Muscle of leg (tissue), 11 donors: ENCODE data around the gene CCNI. TPM values are rescaled to one million over a fixed set of nuclear protein-coding genes. Genes with fewer than 3 reads are reported as not detected.

ENCODE experiments used
- DNase-seq: peaks from one replicate; pipeline ENCODE4 v3.0.0; 2013
- H3K27ac ChIP-seq: one replicate; pipeline ENCODE4 v1.5.1; 2013; ENCODE audit warnings: mild to moderate bottlenecking, low read length, control low read depth
- H3K27me3 ChIP-seq: one replicate; pipeline ENCODE4 v1.6.1; 2013; ENCODE audit warnings: low read length; ENCODE audit not compliant: control insufficient read depth, insufficient read depth
- H3K36me3 ChIP-seq: one replicate; pipeline ENCODE4 v1.6.1; 2013; ENCODE audit warnings: low read length; ENCODE audit not compliant: control insufficient read depth, insufficient read depth
- H3K4me1 ChIP-seq: one replicate; pipeline ENCODE4 v1.6.1; 2013; ENCODE audit warnings: low read length; ENCODE audit not compliant: control insufficient read depth, insufficient read depth
- H3K4me3 ChIP-seq: one replicate; pipeline ENCODE4 v1.5.1; 2013; ENCODE audit warnings: low read length, control low read depth
- H3K9me3 ChIP-seq: replicated peaks from 2 replicates; pipeline ENCODE4 v1.6.1; 2013; ENCODE audit warnings: low read depth, low read length; ENCODE audit not compliant: control insufficient read depth
- WGBS: methylation state at CpG from one replicate; pipeline ENCODE4 v1.1.5; 2013; ENCODE audit warnings: missing lambda C conversion rate; ENCODE audit not compliant: insufficient coverage; 5-methylcytosine and 5-hydroxymethylcytosine counted together
- polyA plus RNA-seq, 8 donors: library from polyadenylated mRNA; unstranded; fragments of 120-200 nt; gene quantifications; one replicate each; pipeline versions ENCODE4 v1.2.1 to v1.2.3, GENCODE V29; 2013; ENCODE audit warnings: inconsistent platforms in 1 of 8, low replicate concordance in 1 of 8; ENCODE audit not compliant: insufficient read length in 8 of 8, insufficient read depth in 1 of 8
- total RNA-seq: library from RNA; stranded (reverse); fragments of 120-200 nt; gene quantifications from one replicate; pipeline ENCODE4 v1.2.4, GENCODE V29; 2013

Gene CCNI
- total and polyA plus RNA-seq, 9 donors = 124 to 334 (median 258) TPM

GRCh38 chr4:77113069-77113468 is 37.3 kb upstream of the CCNI start:
- Histone ChIP-seq H3K27me3 (no peaks in the 10 kb centered on the region), H3K9me3 (no peaks in the 10 kb centered on the region), H3K4me1 (no peaks in the 10 kb centered on the region), H3K36me3 (no peaks in the 10 kb centered on the region), H3K27ac (no peak overlapping the region), H3K4me3 (no peak overlapping the region)
- WGBS = 93% methylated on average over 29 of the region's 29 CpGs
- DNase-seq = no peak

- no peak for DNase-seq
- no peak overlapping the region for H3K27ac ChIP-seq
- H3K4me3 ChIP-seq = no peak overlapping the region
- H3K4me1 ChIP-seq = no peaks in the 10 kb centered on the region
- H3K27me3 ChIP-seq = no peaks in the 10 kb centered on the region
- no peaks in the 10 kb centered on the region for H3K36me3 ChIP-seq
- WGBS = 100% methylated on average over 1 of the region's 1 CpG
- H3K9me3 ChIP-seq = no peaks in the 10 kb centered on the region
Measured at GRCh38 chr4:77110730-77111129, 34.9 kb upstream of the CCNI start.

GRCh38 chr4:77104791-77105540 is 29.2 kb upstream of the CCNI start:
- peaks cover 3% of the 10 kb centered on the region for H3K4me1 ChIP-seq
- H3K9me3 ChIP-seq = no peaks in the 10 kb centered on the region
- WGBS = 0% methylated on average over 2 of the region's 8 CpGs
- H3K36me3 ChIP-seq = no peaks in the 10 kb centered on the region
- H3K27ac ChIP-seq = no peak overlapping the region
- no peak overlapping the region for H3K4me3 ChIP-seq
- no peaks in the 10 kb centered on the region for H3K27me3 ChIP-seq
- DNase-seq = peak; percentile 64

GRCh38 chr4:77104388-77104787 is 28.6 kb upstream of the CCNI start:
- H3K4me3 ChIP-seq = no peak overlapping the region
- no peaks in the 10 kb centered on the region for H3K36me3 ChIP-seq
- H3K27me3 ChIP-seq = no peaks in the 10 kb centered on the region
- peaks cover 3% of the 10 kb centered on the region for H3K4me1 ChIP-seq
- no peaks in the 10 kb centered on the region for H3K9me3 ChIP-seq
- no CpG with 5 or more reads among the region's 1 CpG for WGBS
- H3K27ac ChIP-seq = no peak overlapping the region
- DNase-seq = no peak

GRCh38 chr4:77100234-77100633 is 24.4 kb upstream of the CCNI start:
- no peak for DNase-seq
- H3K4me1 ChIP-seq = peaks cover 3% of the 10 kb centered on the region
- no peak overlapping the region for H3K27ac ChIP-seq
- no peak overlapping the region for H3K4me3 ChIP-seq
- H3K9me3 ChIP-seq = no peaks in the 10 kb centered on the region
- no peaks in the 10 kb centered on the region for H3K27me3 ChIP-seq
- WGBS = 60% methylated on average over 1 of the region's 2 CpGs
- no peaks in the 10 kb centered on the region for H3K36me3 ChIP-seq

GRCh38 chr4:77097611-77098010 is 21.8 kb upstream of the CCNI start:
- H3K36me3 ChIP-seq = no peaks in the 10 kb centered on the region
- no peak overlapping the region for H3K4me3 ChIP-seq
- H3K9me3 ChIP-seq = no peaks in the 10 kb centered on the region
- H3K27me3 ChIP-seq = no peaks in the 10 kb centered on the region
- DNase-seq = no peak
- no peak overlapping the region for H3K27ac ChIP-seq
- H3K4me1 ChIP-seq = peaks cover 2% of the 10 kb centered on the region

- H3K4me1 ChIP-seq = peaks cover 2% of the 10 kb centered on the region
- DNase-seq = peak; percentile 79
- no peak overlapping the region for H3K4me3 ChIP-seq
- 50% methylated on average over 2 of the region's 6 CpGs for WGBS
- no peaks in the 10 kb centered on the region for H3K9me3 ChIP-seq
- no peaks in the 10 kb centered on the region for H3K36me3 ChIP-seq
- H3K27me3 ChIP-seq = no peaks in the 10 kb centered on the region
- H3K27ac ChIP-seq = no peak overlapping the region
Measured at GRCh38 chr4:77095101-77095821, 19.5 kb upstream of the CCNI start.

- H3K4me1 ChIP-seq = peaks cover 2% of the 10 kb centered on the region
Measured at GRCh38 chr4:77094496-77094895, 18.7 kb upstream of the CCNI start.

GRCh38 chr4:77093401-77093800 is 17.6 kb upstream of the CCNI start:
- H3K27ac ChIP-seq = no peak overlapping the region
- H3K36me3 ChIP-seq = no peaks in the 10 kb centered on the region
- DNase-seq = no peak
- whole genome bisulfite sequencing = no CpG with 5 or more reads among the region's 1 CpG
- no peaks in the 10 kb centered on the region for H3K27me3 ChIP-seq
- peaks cover 2% of the 10 kb centered on the region for H3K4me1 ChIP-seq
- H3K9me3 ChIP-seq = no peaks in the 10 kb centered on the region
- no peak overlapping the region for H3K4me3 ChIP-seq

More at GRCh38 chr4:77094496-77094895, 18.7 kb upstream of the CCNI start:
- no CpG with 5 or more reads among the region's 3 CpGs for WGBS
- Histone ChIP-seq H3K27ac (no peak overlapping the region), H3K36me3 (no peaks in the 10 kb centered on the region), H3K27me3 (no peaks in the 10 kb centered on the region), H3K9me3 (no peaks in the 10 kb centered on the region), H3K4me3 (no peak overlapping the region)
- no peak for DNase-seq

GRCh38 chr4:77092975-77093374 is 17.2 kb upstream of the CCNI start:
- H3K27ac ChIP-seq = no peak overlapping the region
- no peak overlapping the region for H3K4me3 ChIP-seq
- H3K9me3 ChIP-seq = no peaks in the 10 kb centered on the region
- DNase-seq = no peak
- WGBS = 86% methylated on average over 2 of the region's 2 CpGs
- peaks cover 2% of the 10 kb centered on the region for H3K4me1 ChIP-seq
- no peaks in the 10 kb centered on the region for H3K36me3 ChIP-seq
- no peaks in the 10 kb centered on the region for H3K27me3 ChIP-seq
